GM12873 (cell line): ENCODE measurements around the gene GFER.

Source experiments
- TF ChIP-seq, protein P1 (sequence below): IDR thresholded peaks from 2 replicates; pipeline ENCODE4 v1.5.1; 2012; ENCODE audit warnings: low read depth, mild to moderate bottlenecking, moderate library complexity, low read length, control low read depth; ENCODE audit not compliant: insufficient read depth; ENCODE audit errors: missing control alignments

The GFER gene

DNA sequence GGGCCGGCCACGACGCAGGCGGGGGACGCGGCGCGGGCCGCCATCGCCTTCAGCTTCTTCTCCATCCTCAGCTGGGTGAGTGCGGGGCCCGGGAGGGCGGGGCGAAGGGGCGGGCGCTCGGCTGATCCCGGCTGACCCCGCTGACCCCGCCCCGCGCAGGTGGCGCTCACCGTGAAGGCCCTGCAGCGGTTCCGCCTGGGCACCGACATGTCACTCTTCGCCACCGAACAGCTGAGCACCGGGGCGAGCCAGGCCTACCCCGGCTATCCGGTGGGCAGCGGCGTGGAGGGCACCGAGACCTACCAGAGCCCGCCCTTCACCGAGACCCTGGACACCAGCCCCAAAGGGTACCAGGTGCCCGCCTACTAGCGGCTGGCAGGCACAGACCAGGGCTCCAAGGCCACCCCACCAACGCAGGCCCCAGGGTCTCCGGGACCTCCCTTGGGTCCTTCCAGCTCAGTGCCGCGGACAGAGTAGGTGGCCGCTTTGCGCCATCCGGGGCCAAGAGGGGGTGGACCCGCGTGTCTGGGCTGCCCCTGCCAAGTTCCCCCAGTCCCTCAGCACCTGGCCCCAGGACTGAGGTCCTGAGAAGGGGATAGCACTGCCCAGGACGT is 8.8 kb downstream of the GFER start:
- TF ChIP-seq, protein P1, sequence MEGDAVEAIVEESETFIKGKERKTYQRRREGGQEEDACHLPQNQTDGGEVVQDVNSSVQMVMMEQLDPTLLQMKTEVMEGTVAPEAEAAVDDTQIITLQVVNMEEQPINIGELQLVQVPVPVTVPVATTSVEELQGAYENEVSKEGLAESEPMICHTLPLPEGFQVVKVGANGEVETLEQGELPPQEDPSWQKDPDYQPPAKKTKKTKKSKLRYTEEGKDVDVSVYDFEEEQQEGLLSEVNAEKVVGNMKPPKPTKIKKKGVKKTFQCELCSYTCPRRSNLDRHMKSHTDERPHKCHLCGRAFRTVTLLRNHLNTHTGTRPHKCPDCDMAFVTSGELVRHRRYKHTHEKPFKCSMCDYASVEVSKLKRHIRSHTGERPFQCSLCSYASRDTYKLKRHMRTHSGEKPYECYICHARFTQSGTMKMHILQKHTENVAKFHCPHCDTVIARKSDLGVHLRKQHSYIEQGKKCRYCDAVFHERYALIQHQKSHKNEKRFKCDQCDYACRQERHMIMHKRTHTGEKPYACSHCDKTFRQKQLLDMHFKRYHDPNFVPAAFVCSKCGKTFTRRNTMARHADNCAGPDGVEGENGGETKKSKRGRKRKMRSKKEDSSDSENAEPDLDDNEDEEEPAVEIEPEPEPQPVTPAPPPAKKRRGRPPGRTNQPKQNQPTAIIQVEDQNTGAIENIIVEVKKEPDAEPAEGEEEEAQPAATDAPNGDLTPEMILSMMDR, result no peak

DNA sequence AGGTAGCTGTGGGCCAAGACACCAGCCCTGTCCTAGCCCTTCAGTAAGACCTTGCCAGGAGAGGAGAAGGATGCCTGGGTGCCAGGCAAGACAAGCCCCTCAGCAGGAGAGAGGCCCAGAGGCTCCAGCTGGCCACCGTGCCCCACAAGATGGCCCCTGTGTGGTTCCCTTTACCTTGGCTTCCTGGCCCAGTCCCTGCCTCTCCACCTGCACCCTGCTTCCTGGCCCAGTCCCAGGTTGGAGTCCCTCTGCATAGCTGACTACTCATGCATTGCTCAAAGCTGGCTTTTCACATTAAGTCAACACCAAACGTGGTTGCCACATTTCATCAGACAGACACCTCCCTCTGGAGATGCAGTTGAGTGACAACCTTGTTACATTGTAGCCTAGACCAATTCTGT is 9.7 kb downstream of the GFER start:
- TF ChIP-seq, protein P1, result no peak

DNA sequence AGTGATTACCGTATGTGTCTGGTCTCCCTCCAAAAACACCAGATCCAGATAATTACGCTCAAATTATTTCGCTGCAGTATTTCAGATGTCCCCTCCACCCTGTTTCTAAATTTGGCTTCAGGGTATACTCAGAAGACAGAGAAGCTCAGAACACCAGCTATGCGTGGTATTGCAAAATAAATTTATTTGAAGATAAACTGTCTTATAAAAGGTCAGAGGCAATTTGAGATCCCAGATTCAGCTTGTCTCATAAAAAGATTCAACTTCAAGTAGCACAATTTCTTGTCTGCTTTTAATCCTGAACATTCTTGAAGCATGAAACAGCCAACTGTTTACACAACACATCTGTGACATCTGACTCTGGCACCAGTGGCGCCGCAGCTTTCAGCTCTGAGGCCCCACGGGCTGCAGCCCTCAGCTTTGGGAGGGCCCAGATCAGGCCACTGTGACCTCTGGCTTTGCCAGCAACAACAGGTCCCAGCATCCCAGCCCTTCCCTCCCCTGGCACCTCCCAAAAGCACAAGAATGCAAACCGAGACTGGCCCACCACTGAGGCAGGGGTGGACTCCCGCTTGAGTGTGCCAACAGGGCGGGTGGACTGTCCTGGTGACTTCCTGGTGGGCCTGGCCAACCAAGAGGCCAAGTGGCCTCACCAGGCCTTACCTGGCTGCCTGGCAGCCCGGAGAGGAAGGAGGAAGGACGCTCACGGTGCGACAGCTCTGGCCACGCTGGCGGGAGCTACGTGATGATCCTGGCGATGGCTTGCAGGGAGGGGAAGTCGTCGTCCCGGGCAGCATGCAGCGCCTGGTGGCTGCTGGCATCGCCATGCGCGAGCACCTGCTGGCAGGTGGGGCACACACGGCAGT is 13.7 kb downstream of the GFER start:
- TF ChIP-seq, protein P1, result no peak

DNA sequence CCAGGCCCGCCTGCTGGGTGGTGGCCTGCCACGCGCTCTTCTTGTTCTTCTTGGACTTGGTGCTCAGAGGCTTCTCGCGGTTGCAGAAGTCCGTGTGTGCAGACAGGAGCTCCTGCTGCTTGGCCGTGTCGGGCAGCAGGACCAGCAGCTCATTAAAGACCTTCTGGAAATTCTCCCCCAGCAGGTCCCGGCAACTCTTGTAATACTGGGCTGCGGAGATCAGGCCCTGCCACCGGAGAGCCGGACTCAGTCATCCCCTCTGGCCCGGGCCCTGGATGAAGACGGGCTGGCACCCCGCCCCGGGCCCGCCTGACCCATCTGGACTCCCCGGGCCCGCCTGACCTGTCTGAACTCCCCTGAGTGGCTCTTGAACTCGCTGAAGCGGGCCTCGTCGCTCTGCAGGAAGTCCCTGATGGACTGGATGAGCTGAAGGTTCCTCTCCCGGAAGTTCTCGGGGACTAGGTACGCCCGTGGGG is 14.4 kb downstream of the GFER start:
- TF ChIP-seq, protein P1, result no peak

DNA sequence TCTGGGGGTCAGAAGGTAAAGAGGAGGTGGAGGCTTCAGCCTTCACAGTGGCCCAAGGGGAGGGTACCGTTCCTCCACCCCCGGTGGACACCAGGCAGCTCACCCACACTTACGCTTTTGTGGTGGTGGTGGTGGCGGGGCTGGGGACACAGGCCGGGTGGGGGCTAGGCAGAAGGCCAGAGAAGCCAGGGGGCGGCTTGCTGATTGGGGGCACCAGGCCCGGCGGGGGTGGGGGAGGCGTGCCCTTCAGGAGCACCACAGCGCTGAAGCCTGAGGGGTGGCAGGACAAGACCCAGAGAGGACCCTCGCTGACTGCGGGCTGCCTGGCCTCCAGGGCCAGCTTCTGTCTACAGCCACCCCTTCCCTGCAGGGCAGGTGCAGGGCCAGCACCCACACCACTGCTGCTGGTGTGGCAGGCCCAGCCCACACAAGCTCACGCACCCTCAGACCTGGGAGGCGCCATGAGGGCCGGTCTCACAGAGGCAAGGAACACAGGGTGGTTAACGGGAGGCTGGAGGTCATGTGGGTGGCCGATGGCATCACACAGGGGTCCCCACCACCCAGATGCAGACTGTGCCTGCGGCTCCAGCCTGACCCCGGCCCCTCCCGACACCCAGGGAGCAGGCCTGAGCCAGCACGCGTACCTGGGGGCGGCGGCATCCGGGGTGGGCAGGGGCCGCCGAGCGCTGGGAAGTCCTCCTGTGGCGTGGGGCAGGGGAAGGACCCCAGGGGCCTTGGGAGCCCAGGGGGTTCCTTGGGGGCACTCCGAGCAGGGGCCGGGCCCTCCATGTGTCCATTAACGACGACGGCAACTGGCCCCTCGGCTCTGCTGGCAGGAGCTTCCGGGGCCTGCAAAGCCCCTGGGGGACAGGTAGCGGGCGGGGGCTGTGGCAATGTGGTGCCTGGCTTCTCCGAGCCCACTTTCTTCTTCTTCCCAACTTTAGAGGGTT is 15.1 kb downstream of the GFER start:
- TF ChIP-seq, protein P1, result no peak

DNA sequence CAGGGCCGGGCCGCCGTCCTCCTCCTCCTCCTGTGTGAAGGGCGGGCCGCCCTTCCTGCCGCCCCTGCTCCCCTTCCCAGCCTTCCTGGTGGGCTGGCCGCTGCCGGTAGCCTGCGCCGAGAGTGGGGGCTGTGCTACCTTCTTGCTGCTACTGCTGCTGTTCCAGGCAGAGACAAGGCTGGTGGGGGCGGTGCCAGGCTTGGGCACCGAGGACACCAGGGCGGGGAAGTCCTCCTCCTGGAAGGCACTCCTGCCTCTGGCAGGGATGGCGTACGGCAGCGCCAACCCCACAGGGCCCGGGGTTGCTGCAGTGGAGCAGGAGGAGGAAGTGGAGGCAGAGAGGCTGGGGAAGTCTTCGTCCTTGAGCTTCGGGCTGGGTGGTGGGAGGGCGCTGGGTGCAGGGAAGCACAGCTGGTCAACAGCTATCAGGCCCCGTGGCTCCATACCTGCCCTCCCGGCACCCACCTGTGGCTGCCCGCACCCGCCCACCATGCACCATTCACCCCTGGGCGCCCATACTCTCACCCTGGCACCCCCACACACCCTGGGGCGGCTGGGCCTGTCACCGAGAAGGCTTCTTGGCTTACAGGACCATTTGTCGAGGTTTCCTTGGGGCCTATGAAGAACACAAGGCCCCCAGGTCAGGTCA is 16.0 kb downstream of the GFER start:
- TF ChIP-seq, protein P1, result no peak
